H1 (cell line): ENCODE results near the gene SORD. TPM values are rescaled to one million over a fixed set of nuclear protein-coding genes. Genes with fewer than 3 reads are reported as not detected.
"Not testable (repeated sequence)": the region's sequence is repeated elsewhere in the genome, so short reads cannot be mapped to it uniquely, and the experiment has no call there.

Source experiments
- CTCF ChIA-PET: fragments of 300-600 bp; sonication (Branson Sonifier 250); formaldehyde crosslinking; loops from one replicate; lab custom pipeline; 2021; ENCODE audit not compliant: partially characterized antibody; lab: Charles Lee
- POLR2A ChIA-PET: fragments of 300-600 bp; sonication (Branson Sonifier 250); formaldehyde crosslinking; loops from one replicate; lab custom pipeline; 2021; ENCODE audit warnings: inconsistent platforms; ENCODE audit not compliant: partially characterized antibody; lab: Charles Lee
- DNase-seq, 2 experiments: peaks; one replicate each; pipeline versions ENCODE4 v3.0.0 to v3.0.0-alpha.2; 2010 to 2022; ENCODE audit warnings: low spot score in 2 of 2, low read depth in 1 of 2, mixed read lengths in 1 of 2
- FAIRE-seq: peaks from 2 replicates; lab custom pipeline; 2011; peaks lifted over from hg19 to GRCh38; lab: Jason Lieb, UNC
- H2AFZ ChIP-seq: 2 replicates; pipeline ENCODE4 v1.8.1; 2012; ENCODE audit warnings: low read length, inconsistent platforms
- H2AK5ac ChIP-seq: 2 replicates; pipeline ENCODE4 v1.6.1; 2013; ENCODE audit warnings: low read depth, low read length
- H2BK120ac ChIP-seq: replicated peaks from 2 replicates; pipeline ENCODE3; 2013; ENCODE audit warnings: low read depth, low read length, inconsistent platforms
- H2BK12ac ChIP-seq: 2 replicates; pipeline ENCODE4 v1.6.1; 2013; ENCODE audit warnings: low read depth, low read length
- H2BK15ac ChIP-seq: 2 replicates; pipeline ENCODE4 v1.6.1; 2013; ENCODE audit warnings: low read length
- H2BK20ac ChIP-seq: 2 replicates; pipeline ENCODE4 v1.6.1; 2013; ENCODE audit warnings: low read length
- H2BK5ac ChIP-seq: 2 replicates; pipeline ENCODE4 v1.6.1; 2013; ENCODE audit warnings: low read depth, low read length
- H3K14ac ChIP-seq: 2 replicates; pipeline ENCODE4 v1.6.1; 2013; ENCODE audit warnings: inconsistent platforms; ENCODE audit not compliant: insufficient read length
- H3K18ac ChIP-seq: 2 replicates; pipeline ENCODE4 v1.6.1; 2013; ENCODE audit warnings: low read length; ENCODE audit errors: extremely low read depth
- H3K23ac ChIP-seq: 2 replicates; pipeline ENCODE4 v1.6.1; 2013; ENCODE audit warnings: inconsistent platforms; ENCODE audit not compliant: insufficient read length
- H3K23me2 ChIP-seq: 2 replicates; pipeline ENCODE4 v1.6.1; 2013; ENCODE audit warnings: low read depth, low read length
- H3K27ac ChIP-seq: 2 replicates; pipeline ENCODE4 v1.6.1; 2011; ENCODE audit warnings: low read depth, low read length, inconsistent platforms
- H3K27me3 ChIP-seq, 4 experiments: replicated peaks in 1 of 4; 1 replicate in 1 of 4; 2 replicates in 3 of 4; pipeline versions ENCODE4 v1.6.1 to v1.8.1; 2011 to 2013; ENCODE audit warnings: low read length in 3 of 4, mild to moderate bottlenecking in 3 of 4, inconsistent platforms in 2 of 4, mixed read lengths in 2 of 4, moderate library complexity in 1 of 4; ENCODE audit not compliant: control insufficient read depth in 3 of 4, insufficient read depth in 3 of 4; ENCODE audit errors: extremely low read depth in 1 of 4
- H3K36me3 ChIP-seq, 4 experiments: 2 replicates each; pipeline versions ENCODE4 v1.6.1 to v1.8.1; 2011 to 2013; ENCODE audit warnings: mild to moderate bottlenecking in 4 of 4, low read length in 3 of 4, moderate library complexity in 2 of 4, control low read depth in 1 of 4, inconsistent platforms in 1 of 4; ENCODE audit not compliant: insufficient read depth in 4 of 4, control insufficient read depth in 2 of 4
- H3K4ac ChIP-seq: replicated peaks from 2 replicates; pipeline ENCODE3; 2013; ENCODE audit warnings: low read length, low read depth, mixed read lengths, inconsistent platforms; ENCODE audit not compliant: insufficient read length
- H3K4me1 ChIP-seq, 4 experiments: replicated peaks in 1 of 4; 1 replicate in 1 of 4; 2 replicates in 3 of 4; pipeline versions ENCODE4 v1.6.1 to v1.8.1; 2011 to 2013; ENCODE audit warnings: low read length in 3 of 4, inconsistent platforms in 2 of 4, mixed read lengths in 1 of 4; ENCODE audit not compliant: insufficient read depth in 4 of 4, control insufficient read depth in 3 of 4
- H3K4me2 ChIP-seq, 2 experiments: 2 replicates each; pipeline versions ENCODE4 v1.6.1 to v1.8.1; 2011 to 2013; ENCODE audit warnings: low read depth in 2 of 2, low read length in 2 of 2, control low read depth in 1 of 2, inconsistent platforms in 1 of 2, mild to moderate bottlenecking in 1 of 2; ENCODE audit not compliant: insufficient read depth in 1 of 2
- H3K4me3 ChIP-seq, 4 experiments: fragments of 200-600, 300-600 bp in 1 of 4; sonication (generic), shearing (Covaris generic), sonication (Bioruptor Twin) in 1 of 4; 2 replicates each; pipeline versions ENCODE4 v1.5.1 to v1.8.1; 2011 to 2016; ENCODE audit warnings: low read length in 4 of 4, low read depth in 3 of 4, control low read depth in 2 of 4, inconsistent platforms in 2 of 4, mild to moderate bottlenecking in 2 of 4, mixed read lengths in 1 of 4, moderate library complexity in 1 of 4; ENCODE audit not compliant: insufficient read depth in 2 of 4; ENCODE audit errors: extremely low read depth in 1 of 4
- H3K56ac ChIP-seq: replicated peaks from 2 replicates; pipeline ENCODE3; 2013; ENCODE audit warnings: low read depth, mild to moderate bottlenecking, mixed read lengths, low read length, inconsistent platforms; ENCODE audit not compliant: insufficient read length
- H3K79me1 ChIP-seq: 2 replicates; pipeline ENCODE4 v1.6.1; 2013; ENCODE audit warnings: low read depth, low read length, control low read depth
- H3K79me2 ChIP-seq, 2 experiments: 2 replicates each; pipeline versions ENCODE4 v1.6.1 to v1.8.1; 2012 to 2013; ENCODE audit warnings: low read length in 2 of 2, mild to moderate bottlenecking in 2 of 2, inconsistent platforms in 1 of 2; ENCODE audit not compliant: insufficient read depth in 2 of 2, control insufficient read depth in 1 of 2
- H3K9ac ChIP-seq, 4 experiments: replicated peaks in 1 of 4; 1 replicate in 1 of 4; 2 replicates in 3 of 4; pipeline versions ENCODE4 v1.6.1 to v1.8.1; 2011 to 2013; ENCODE audit warnings: low read depth in 3 of 4, low read length in 3 of 4, control low read depth in 2 of 4, mild to moderate bottlenecking in 2 of 4, moderate library complexity in 2 of 4, inconsistent platforms in 1 of 4; ENCODE audit errors: extremely low read depth in 1 of 4
- H3K9me3 ChIP-seq, 2 experiments: 2 replicates each; pipeline versions ENCODE4 v1.6.1 to v1.8.1; 2012 to 2013; ENCODE audit warnings: mild to moderate bottlenecking in 2 of 2, moderate library complexity in 2 of 2, control low read depth in 1 of 2, inconsistent platforms in 1 of 2, low read depth in 1 of 2, low read length in 1 of 2, mixed read lengths in 1 of 2; ENCODE audit not compliant: insufficient read depth in 2 of 2
- H4K20me1 ChIP-seq, 2 experiments: replicated peaks in 1 of 2; 2 replicates each; pipeline versions ENCODE3 to v1.8.1; 2011 to 2013; ENCODE audit warnings: inconsistent platforms in 2 of 2, low read length in 2 of 2, mild to moderate bottlenecking in 1 of 2; ENCODE audit not compliant: insufficient read depth in 2 of 2, control insufficient read depth in 1 of 2
- H4K5ac ChIP-seq: 2 replicates; pipeline ENCODE4 v1.6.1; 2013; ENCODE audit warnings: low read length, low read depth, mixed read lengths, inconsistent platforms; ENCODE audit not compliant: insufficient read length
- H4K8ac ChIP-seq: 2 replicates; pipeline ENCODE4 v1.8.0; 2013; ENCODE audit warnings: mild to moderate bottlenecking, moderate library complexity, low read length, inconsistent platforms; ENCODE audit not compliant: insufficient read depth; ENCODE audit errors: extremely low read depth
- H4K91ac ChIP-seq: replicated peaks from 2 replicates; pipeline ENCODE3; 2013; ENCODE audit warnings: low read length, mixed read lengths, inconsistent platforms; ENCODE audit not compliant: insufficient read length
- WGBS, 2 experiments: shearing (Covaris generic) in 1 of 2; methylation state at CpG; one replicate each; pipeline versions ENCODE4 v1.1.6 to v1.1.7; 2013 to 2015; ENCODE audit warnings: low lambda C conversion rate in 2 of 2, mixed read lengths in 2 of 2, inconsistent platforms in 1 of 2, low coverage in 1 of 2, missing lambda C conversion rate in 1 of 2; ENCODE audit not compliant: insufficient replicate concordance in 2 of 2, insufficient coverage in 1 of 2, insufficient read length in 1 of 2; ENCODE audit errors: extremely low coverage in 1 of 2, missing lambda C conversion rate in 1 of 2; 5-methylcytosine and 5-hydroxymethylcytosine counted together
- polyA plus RNA-seq, 7 experiments: library from polyadenylated mRNA; depleted of rRNA in 3 of 7; stranded (reverse) in 5 of 7; unstranded in 2 of 7; fragments of >200 nt in 5 of 7; fragments of 200-250 nt in 2 of 7; gene quantifications; 1 replicate in 5 of 7; 2 replicates in 1 of 7; 4 replicates in 1 of 7; pipeline versions ENCODE4 v1.2.1 to v1.2.3, GENCODE V29; 2011 to 2013; ENCODE audit warnings: missing spikeins in 2 of 7, mixed read lengths in 2 of 7
- total RNA-seq: library from RNA; stranded (reverse); fragmentation: NEBNext Ultra II Directional; extraction: Animal tissue kit (Norgen Biotek cat#: 25700); gene quantifications from 2 replicates; pipeline ENCODE4 v1.2.1, GENCODE V29; 2021

SORD gene
- total and polyA plus RNA-seq, 2 of the 8 experiments (the other 6 are each of a cell fraction or from before 2014, with no cell fraction given) = 52.6 to 75.8 TPM

GRCh38 chr15:45020901-45021259 lies 2.1 kb upstream of the SORD start:
- H3K36me3 ChIP-seq, H2BK120ac ChIP-seq, H3K4me2 ChIP-seq, H4K8ac ChIP-seq, H3K4ac ChIP-seq, POLR2A ChIA-PET, H3K18ac ChIP-seq, H2AFZ ChIP-seq, H3K23me2 ChIP-seq, H3K14ac ChIP-seq, H2BK20ac ChIP-seq, FAIRE-seq, H3K9me3 ChIP-seq, H4K20me1 ChIP-seq, H3K27me3 ChIP-seq, H4K5ac ChIP-seq, H3K27ac ChIP-seq, H3K4me3 ChIP-seq, H2AK5ac ChIP-seq, H2BK15ac ChIP-seq, H3K56ac ChIP-seq, H2BK12ac ChIP-seq, H3K23ac ChIP-seq, H4K91ac ChIP-seq, H3K9ac ChIP-seq, H3K79me1 ChIP-seq, DNase-seq, H2BK5ac ChIP-seq: not testable (repeated sequence)
- peaks cover 4 to 10% (median 7%) of the 10 kb centered on the region in 4 experiments for H3K4me1 ChIP-seq
- peaks cover 0 to 16% of the 10 kb centered on the region in 2 experiments; a peak in 2 of 4 replicates for H3K79me2 ChIP-seq
- CTCF ChIA-PET = interaction anchor here (0.7 to 1.3 kb wide), 4 partner anchors 9 to 168 kb away, joined by 3 read pairs; no protein-coding TSS in a partner anchor
- 93% methylated on average over 9 of the region's 9 CpGs; no CpG with 5 or more reads in 1 of the 2 experiments for WGBS, 2 experiments
